ENCODE results near the gene SMS. TPM values are rescaled to one million over a fixed set of nuclear protein-coding genes. Genes with fewer than 3 reads are reported as not detected.

The SMS gene
- total RNA-seq, 1 experiment from 2014 or later: 172 TPM

- BruUV-seq (replicated peaks): no TSS peak
- peak overlapping the region; percentile 73 for H3K27ac ChIP-seq (ENCODE audit: low read length)
- ChIA-PET CTCF (no interaction called here), POLR2A (no interaction called here)
- no peaks in the 10 kb centered on the region for H3K27me3 ChIP-seq (ENCODE audit: control insufficient read depth, insufficient read depth, low read length)
- intact Hi-C loops (cut with micrococcal nuclease; ENCODE audit: unreplicated experiment) (no loop called here), in situ Hi-C loops (cut with HindIII; ENCODE audit: low pct_unique_long_range_greater_than_20kb, low sequenced_read_pairs) (no loop called here)
- no peaks in the 10 kb centered on the region for H3K36me3 ChIP-seq (ENCODE audit: control insufficient read depth, insufficient read depth, low read length)
- DNase-seq (ENCODE audit: low read depth, low spot score) (no peak), ATAC-seq (no peak)
- H3K4me3 ChIP-seq (ENCODE audit: low read depth in 2 of 2, low read length in 2 of 2): peak overlapping the region; percentile 46 to 54
- TF ChIP-seq POLR2AphosphoS5 (IDR thresholded peaks at IDR 0.05; ENCODE audit: low read depth, low read length) (no peak), REST (IDR thresholded peaks at IDR 0.05; ENCODE audit: insufficient read depth in 1 of 2, low read depth in 2 of 2, low read length in 1 of 2) (no peak), CTCF (IDR thresholded peaks at IDR 0.05) (no peak)
- no peaks in the 10 kb centered on the region for H3K9me3 ChIP-seq (ENCODE audit: control insufficient read depth, insufficient read depth, low read depth, low read length)
- peaks cover 7% of the 10 kb centered on the region for H3K4me1 ChIP-seq (ENCODE audit: control insufficient read depth, insufficient read depth, low read length)
Observed at GRCh38 chrX:21939906-21940305, 603 bp upstream of the SMS start.

- H3K27me3 ChIP-seq (ENCODE audit: control insufficient read depth, insufficient read depth, low read length): no peaks in the 10 kb centered on the region
- no peak for TF ChIP-seq SIN3A (IDR thresholded peaks at IDR 0.05; ENCODE audit: borderline replicate concordance, insufficient read depth, low read depth, low read length)
- TF ChIP-seq TCF7L2 (IDR thresholded peaks at IDR 0.05; ENCODE audit: low read depth, low read length): no peak
- TF ChIP-seq CTCF (IDR thresholded peaks at IDR 0.05): no peak
- no peak for TF ChIP-seq REST (IDR thresholded peaks at IDR 0.05; ENCODE audit: insufficient read depth in 1 of 2, low read depth in 2 of 2, low read length in 1 of 2)
- TF ChIP-seq POLR2AphosphoS5 (IDR thresholded peaks at IDR 0.05; ENCODE audit: low read depth, low read length): no peak
- DNase-seq (ENCODE audit: low read depth, low spot score): peak; percentile 61
- H3K27ac ChIP-seq (ENCODE audit: low read length): peak overlapping the region; percentile 77
- intact Hi-C loops (cut with micrococcal nuclease; ENCODE audit: unreplicated experiment): loop anchor here (2.0 kb wide), 1 partner anchor 105 kb away; the partner anchor contains the start of gene MBTPS2
- no TSS peak for BruUV-seq (replicated peaks)
- CTCF ChIA-PET: interaction anchor here (0.6 kb wide), 1 partner anchor 36 kb away, joined by 3 read pairs; no protein-coding TSS in a partner anchor
- no peaks in the 10 kb centered on the region for H3K9me3 ChIP-seq (ENCODE audit: control insufficient read depth, insufficient read depth, low read depth, low read length)
- in situ Hi-C loops (cut with HindIII; ENCODE audit: low pct_unique_long_range_greater_than_20kb, low sequenced_read_pairs): no loop called here
- no peaks in the 10 kb centered on the region for H3K36me3 ChIP-seq (ENCODE audit: control insufficient read depth, insufficient read depth, low read length)
- peak overlapping the region; percentile 54 to 66 for H3K4me3 ChIP-seq (ENCODE audit: low read depth in 2 of 2, low read length in 2 of 2)
- POLR2A ChIA-PET: interaction anchor here (0.6 kb wide), 1 partner anchor 36 kb away, joined by 4 read pairs; no protein-coding TSS in a partner anchor
- H3K4me1 ChIP-seq (ENCODE audit: control insufficient read depth, insufficient read depth, low read length): peaks cover 15% of the 10 kb centered on the region
- no peak for ATAC-seq
Observed at GRCh38 chrX:21943460-21944135, 3.1 kb downstream of the SMS start.
